Upper lobe of left lung (tissue), 6 donors: ENCODE results near the gene COL23A1. TPM values are rescaled to one million over a fixed set of nuclear protein-coding genes. Genes with fewer than 3 reads are reported as not detected.
"Not testable (repeated sequence)": the region's sequence is repeated elsewhere in the genome, so short reads cannot be mapped to it uniquely, and the experiment has no call there.

Experiments
- ATAC-seq, 2 donors: fragments of 200-7000 bp; cut with Tn5 transposase; one replicate each; pipeline ENCODE4 v1.9.1; 2022; ENCODE audit warnings: mild to moderate bottlenecking in 2 of 2, moderate library complexity in 2 of 2; ENCODE audit not compliant: low FRiP score in 2 of 2
- DNase-seq, 2 donors: peaks; one replicate each; pipeline ENCODE4 v3.0.0-alpha.2; 2019 to 2020
- H3K27ac ChIP-seq, 4 donors: fragments of 200-600 bp; sonication (generic); one replicate each; pipeline ENCODE4 v1.5.1; 2016 to 2019
- H3K27me3 ChIP-seq, 4 donors: fragments of 200-600 bp; sonication (generic); one replicate each; pipeline ENCODE4 v1.5.1; 2017 to 2019
- H3K36me3 ChIP-seq, 4 donors: fragments of 200-600 bp; sonication (generic); one replicate each; pipeline ENCODE4 v1.5.1; 2016 to 2019
- H3K4me1 ChIP-seq, 4 donors: fragments of 200-600 bp; sonication (generic); one replicate each; pipeline ENCODE4 v1.5.1; 2018 to 2019
- H3K4me3 ChIP-seq, 4 donors: fragments of 200-600 bp; sonication (generic); one replicate each; pipeline ENCODE4 v1.5.1; 2017 to 2019; ENCODE audit warnings: mild to moderate bottlenecking in 2 of 4, moderate library complexity in 1 of 4
- H3K9me3 ChIP-seq, 4 donors: fragments of 200-600 bp; sonication (generic); one replicate each; pipeline ENCODE4 v1.5.1; 2018 to 2019
- EP300 ChIP-seq, 4 donors: sonication (generic); formaldehyde crosslinking; IDR thresholded peaks; one replicate each; pipeline ENCODE4 v1.5.1; 2017; ENCODE audit warnings: antibody characterized with exemption in 4 of 4, control low read depth in 2 of 4
- POLR2A ChIP-seq, 4 donors: fragments of 450-650 bp; IDR thresholded peaks; one replicate each; pipeline ENCODE4 v1.5.1; 2016 to 2017; ENCODE audit warnings: antibody characterized with exemption in 4 of 4, mild to moderate bottlenecking in 2 of 4
- POLR2AphosphoS5 ChIP-seq, 2 donors: sonication (generic); formaldehyde crosslinking; IDR thresholded peaks; one replicate each; pipeline ENCODE4 v1.5.1; 2017; ENCODE audit warnings: antibody characterized with exemption in 2 of 2
- WGBS, 2 donors: methylation state at CpG; one replicate each; pipeline ENCODE4 v1.1.5; 2017 to 2018; 5-methylcytosine and 5-hydroxymethylcytosine counted together
- total RNA-seq, 6 donors: library from RNA; depleted of rRNA in 4 of 6; stranded (reverse); fragments of >200 nt in 4 of 6; gene quantifications; one replicate each; pipeline versions ENCODE4 v1.1.0 to v1.2.1, GENCODE V29; 2016 to 2021
- TF ChIP-seq, protein P1 (sequence below), 6 experiments: fragments of 450-650 bp in 4 of 6; fragments of 200-600 bp in 2 of 6; sonication (generic) in 2 of 6; IDR thresholded peaks; one replicate each; pipeline ENCODE4 v1.5.1; 2016 to 2019; ENCODE audit warnings: antibody characterized with exemption in 6 of 6
- donor health status: DM: no; HTN: no; CAD: no; lungs with moderate emphysema.
- donor health status: DM: no; HTN: yes; CAD: no; lungs with severe emphysema.

Gene COL23A1
- total RNA-seq, 6 donors from 2014 or later: 0.61 to 3.1 (median 1.5) TPM

DNA sequence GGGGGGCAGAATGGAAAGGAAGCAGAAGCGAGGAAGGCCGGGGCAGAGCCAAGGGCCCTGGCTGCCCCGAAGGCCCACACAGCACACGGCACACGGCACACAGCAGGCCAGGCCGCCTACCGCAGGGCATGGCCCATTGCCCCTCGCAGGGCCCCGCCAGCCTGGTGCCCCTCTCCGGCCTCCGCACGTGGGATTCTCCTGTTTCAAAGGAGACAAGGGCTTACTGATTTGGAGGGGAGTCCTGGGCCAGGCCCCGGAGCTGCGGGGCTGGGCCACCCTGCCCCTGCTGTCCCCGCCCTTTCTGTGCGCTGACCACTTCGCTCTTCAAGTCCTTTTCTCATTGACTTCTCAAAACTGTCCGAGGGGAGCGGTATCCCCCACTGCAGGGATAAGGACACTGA, 349.9 kb downstream of the COL23A1 start:
- TF ChIP-seq, protein P1, sequence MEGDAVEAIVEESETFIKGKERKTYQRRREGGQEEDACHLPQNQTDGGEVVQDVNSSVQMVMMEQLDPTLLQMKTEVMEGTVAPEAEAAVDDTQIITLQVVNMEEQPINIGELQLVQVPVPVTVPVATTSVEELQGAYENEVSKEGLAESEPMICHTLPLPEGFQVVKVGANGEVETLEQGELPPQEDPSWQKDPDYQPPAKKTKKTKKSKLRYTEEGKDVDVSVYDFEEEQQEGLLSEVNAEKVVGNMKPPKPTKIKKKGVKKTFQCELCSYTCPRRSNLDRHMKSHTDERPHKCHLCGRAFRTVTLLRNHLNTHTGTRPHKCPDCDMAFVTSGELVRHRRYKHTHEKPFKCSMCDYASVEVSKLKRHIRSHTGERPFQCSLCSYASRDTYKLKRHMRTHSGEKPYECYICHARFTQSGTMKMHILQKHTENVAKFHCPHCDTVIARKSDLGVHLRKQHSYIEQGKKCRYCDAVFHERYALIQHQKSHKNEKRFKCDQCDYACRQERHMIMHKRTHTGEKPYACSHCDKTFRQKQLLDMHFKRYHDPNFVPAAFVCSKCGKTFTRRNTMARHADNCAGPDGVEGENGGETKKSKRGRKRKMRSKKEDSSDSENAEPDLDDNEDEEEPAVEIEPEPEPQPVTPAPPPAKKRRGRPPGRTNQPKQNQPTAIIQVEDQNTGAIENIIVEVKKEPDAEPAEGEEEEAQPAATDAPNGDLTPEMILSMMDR (IDR thresholded peaks at IDR 0.05): no peak
- no peak for TF ChIP-seq POLR2A (IDR thresholded peaks at IDR 0.05)
- no peak for TF ChIP-seq EP300 (IDR thresholded peaks at IDR 0.05)
- no peak for TF ChIP-seq POLR2AphosphoS5 (IDR thresholded peaks at IDR 0.05)
- DNase-seq: no peak
- no peaks in the 10 kb centered on the region for H3K36me3 ChIP-seq
- no peak for ATAC-seq
- H3K27ac ChIP-seq: peak overlapping the region; percentile 60 to 91 (median 76)
- no peaks in the 10 kb centered on the region for H3K9me3 ChIP-seq
- 78 to 100% methylated on average over 2 to 19 of the region's 19 CpGs for WGBS, 2 donors
- H3K4me3 ChIP-seq: no peak overlapping the region
- peaks cover 46 to 60% (median 50%) of the 10 kb centered on the region in 4 donors for H3K4me1 ChIP-seq
- H3K27me3 ChIP-seq: no peaks in the 10 kb centered on the region

DNA sequence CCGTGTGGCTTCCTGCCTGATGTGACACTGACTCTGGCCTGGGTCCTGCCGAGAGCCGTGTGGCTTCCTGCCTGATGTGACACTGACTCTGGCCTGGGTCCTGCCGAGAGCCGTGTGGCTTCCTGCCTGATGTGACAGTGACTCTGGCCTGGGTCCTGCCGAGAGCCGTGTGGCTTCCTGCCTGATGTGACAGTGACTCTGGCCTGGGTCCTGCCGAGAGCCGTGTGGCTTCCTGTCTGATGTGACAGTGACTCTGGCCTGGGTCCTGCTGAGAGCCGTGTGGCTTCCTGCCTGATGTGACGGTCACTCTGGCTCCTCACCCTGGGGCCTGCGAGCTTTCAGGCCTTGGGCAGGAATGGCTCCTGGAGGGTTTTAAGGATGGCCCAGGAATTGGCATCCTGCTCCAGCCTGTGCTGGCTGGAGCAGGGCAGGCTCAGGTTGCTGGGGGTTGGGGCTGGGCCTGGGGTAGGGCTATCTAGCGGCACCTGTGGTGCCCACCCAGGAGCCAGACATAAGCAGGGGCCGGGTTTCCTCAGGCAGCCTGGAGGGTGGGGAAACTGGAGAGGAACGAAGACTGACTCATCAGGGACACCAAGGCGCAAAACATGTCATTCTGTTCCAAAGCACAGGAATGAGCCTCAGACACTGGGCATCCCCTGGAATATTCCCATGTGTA, 350.4 kb downstream of the COL23A1 start:
- ATAC-seq: peak in 1 of 2 donors; percentile 3
- H3K36me3 ChIP-seq, H3K4me3 ChIP-seq, DNase-seq, H3K9me3 ChIP-seq, H3K27me3 ChIP-seq: not testable (repeated sequence)
- Histone ChIP-seq H3K4me1 (peaks cover 49 to 66% (median 53%) of the 10 kb centered on the region in 4 donors), H3K27ac (peak overlapping the region; percentile 77 to 91 (median 80))
- 40 to 68% methylated on average over 4 to 8 of the region's 16 CpGs for WGBS, 2 donors

DNA sequence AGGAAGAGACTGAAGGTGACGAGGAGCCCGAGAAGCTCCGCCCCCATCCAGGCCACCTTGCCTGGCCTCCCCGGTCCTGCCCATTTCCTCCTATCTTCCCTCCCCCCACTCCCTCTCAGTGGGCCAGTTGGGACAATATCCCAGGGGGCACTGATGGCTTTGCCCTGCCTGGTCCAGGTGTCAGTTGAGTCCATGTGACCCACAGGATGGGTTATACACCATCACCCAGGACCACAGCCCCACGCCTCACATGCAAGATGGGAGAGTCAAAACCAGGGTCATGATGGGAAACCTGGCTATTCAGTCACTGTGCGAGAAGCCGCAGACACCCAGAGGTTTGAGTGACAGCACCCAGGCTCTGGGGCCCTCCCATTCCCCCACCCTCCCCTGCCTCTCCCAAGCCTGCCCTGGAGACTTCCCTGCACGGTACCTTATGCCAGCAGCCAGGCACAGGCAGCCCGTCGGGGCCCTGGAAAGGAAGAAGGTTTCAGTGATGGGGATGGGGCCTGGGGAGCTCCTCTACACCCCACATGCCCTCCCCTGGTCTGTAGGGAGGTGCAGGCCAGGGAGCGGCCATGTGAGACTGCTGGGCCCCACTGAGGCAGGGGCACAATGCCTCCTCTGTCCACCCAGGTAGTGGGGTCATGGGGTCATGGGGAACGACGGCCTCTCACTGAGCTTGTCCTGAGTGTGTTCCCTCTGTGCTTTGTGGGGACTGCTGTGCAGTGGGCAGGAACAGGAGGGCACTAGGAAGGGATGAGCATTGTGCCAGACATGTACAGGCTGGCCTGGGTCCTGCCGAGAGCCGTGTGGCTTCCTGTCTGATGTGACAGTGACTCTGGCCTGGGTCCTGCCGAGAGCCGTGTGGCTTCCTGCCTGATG, 351.2 kb downstream of the COL23A1 start:
- Histone ChIP-seq H3K27ac (peak overlapping the region; percentile 77 to 91 (median 80)), H3K4me1 (peaks cover 51 to 73% (median 57%) of the 10 kb centered on the region in 4 donors), H3K36me3 (no peaks in the 10 kb centered on the region), H3K27me3 (no peaks in the 10 kb centered on the region), H3K9me3 (no peaks in the 10 kb centered on the region), H3K4me3 (no peak overlapping the region)
- ATAC-seq: no peak
- TF ChIP-seq EP300 (IDR thresholded peaks at IDR 0.05) (no peak), POLR2A (IDR thresholded peaks at IDR 0.05) (no peak)
- TF ChIP-seq, protein P1 (IDR thresholded peaks at IDR 0.05): no peak
- DNase-seq: no peak
- 55 to 58% methylated on average over 11 to 17 of the region's 17 CpGs for WGBS, 2 donors

DNA sequence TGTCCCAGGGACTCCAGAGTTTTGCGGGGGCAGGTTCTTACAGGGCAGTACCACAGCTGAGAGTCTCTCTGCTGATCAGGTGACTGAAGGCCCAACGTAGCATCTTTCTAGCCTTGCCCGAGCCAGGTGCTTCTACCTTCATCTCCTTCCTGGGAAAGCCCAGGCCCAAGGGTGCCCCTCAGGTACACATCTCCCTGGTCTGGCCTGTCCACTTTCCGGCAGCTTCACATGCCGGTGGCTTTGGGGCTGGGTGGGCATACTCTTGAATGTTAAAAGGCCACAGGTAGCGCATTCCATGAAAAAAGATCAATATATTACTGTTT, 351.9 kb downstream of the COL23A1 start:
- DNase-seq (no peak), ATAC-seq (no peak)
- no peaks in the 10 kb centered on the region for H3K27me3 ChIP-seq
- peaks cover 51 to 76% (median 57%) of the 10 kb centered on the region in 4 donors for H3K4me1 ChIP-seq
- no peak for TF ChIP-seq EP300 (IDR thresholded peaks at IDR 0.05)
- TF ChIP-seq POLR2AphosphoS5 (IDR thresholded peaks at IDR 0.05): no peak
- TF ChIP-seq POLR2A (IDR thresholded peaks at IDR 0.05): no peak
- TF ChIP-seq, protein P1 (IDR thresholded peaks at IDR 0.05): no peak
- no peak overlapping the region for H3K4me3 ChIP-seq
- WGBS, 2 donors: 93 to 98% methylated on average over 3 to 6 of the region's 6 CpGs
- peak overlapping the region; percentile 28 to 91 (median 80) for H3K27ac ChIP-seq
- H3K9me3 ChIP-seq: no peaks in the 10 kb centered on the region
- no peaks in the 10 kb centered on the region for H3K36me3 ChIP-seq

DNA sequence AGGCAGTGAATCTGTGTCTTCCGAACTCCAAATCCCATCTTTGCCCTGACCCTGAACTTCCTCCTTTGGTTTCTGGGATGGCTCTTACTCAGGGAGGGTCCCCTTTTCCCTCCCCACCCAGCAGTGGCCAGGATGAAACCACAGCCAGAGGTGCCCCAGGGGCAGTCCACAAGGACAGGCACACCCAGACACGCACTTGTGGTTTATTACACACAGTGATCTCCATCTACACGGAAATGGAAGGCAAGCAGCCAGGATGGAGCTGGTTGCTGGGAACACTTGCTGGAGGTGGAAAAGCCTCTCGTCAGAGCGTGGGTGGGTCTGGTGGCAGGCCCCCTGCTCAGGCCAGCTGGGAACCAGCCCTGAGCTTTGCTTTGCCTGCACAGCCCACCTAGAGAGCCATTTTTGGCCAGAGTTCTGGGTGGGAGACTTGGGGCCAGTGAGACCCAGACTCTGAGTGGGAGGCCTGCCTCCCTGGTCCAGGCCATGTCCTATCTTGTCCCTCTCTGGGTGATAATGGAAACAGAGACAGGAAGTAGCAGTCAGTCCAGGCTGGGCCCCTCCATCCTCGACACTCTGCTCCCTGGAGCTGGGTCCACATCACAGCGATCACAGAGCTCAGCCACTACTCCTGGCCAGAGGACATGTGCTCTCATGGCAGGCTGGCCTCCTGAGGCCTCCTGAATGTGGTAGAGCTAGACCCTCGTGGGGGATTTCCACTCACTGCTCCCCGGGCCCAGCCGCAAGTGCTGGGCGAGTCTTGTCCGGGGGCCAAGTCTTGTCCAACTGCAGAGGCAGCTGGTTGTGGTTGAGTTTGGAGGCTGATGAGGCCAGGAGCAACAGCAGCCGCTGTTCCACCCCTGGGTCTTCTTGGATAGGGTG, 352.5 kb downstream of the COL23A1 start:
- TF ChIP-seq POLR2AphosphoS5 (IDR thresholded peaks at IDR 0.05) (no peak), EP300 (IDR thresholded peaks at IDR 0.05) (no peak), POLR2A (IDR thresholded peaks at IDR 0.05) (no peak)
- TF ChIP-seq, protein P1 (IDR thresholded peaks at IDR 0.05): no peak
- H3K9me3 ChIP-seq: no peaks in the 10 kb centered on the region
- peaks cover 53 to 82% (median 60%) of the 10 kb centered on the region in 4 donors for H3K4me1 ChIP-seq
- 66 to 75% methylated on average over 2 to 13 of the region's 13 CpGs for WGBS, 2 donors
- H3K27ac ChIP-seq: peak overlapping the region in 3 of 4 donors; percentile 41 to 91 (median 82)
- no peaks in the 10 kb centered on the region for H3K36me3 ChIP-seq
- DNase-seq: no peak
- no peak overlapping the region for H3K4me3 ChIP-seq
- peak in 1 of 2 donors; percentile 24 for ATAC-seq
- no peaks in the 10 kb centered on the region for H3K27me3 ChIP-seq
